Smooth muscle cell (in vitro differentiated cells): ENCODE data around the gene TCAP. TPM values are rescaled to one million over a fixed set of nuclear protein-coding genes. Genes with fewer than 3 reads are reported as not detected.

Source experiments
- DNase-seq: peaks from one replicate; lab custom pipeline; 2025; ENCODE audit not compliant: unreplicated experiment; lab: John Stamatoyannopoulos, UW
- H2AFZ ChIP-seq: fragments of 200-600 bp; sonication (generic); 2 replicates; pipeline ENCODE4 v1.6.0; 2016; ENCODE audit warnings: antibody characterized with exemption, low read depth, mild to moderate bottlenecking
- H3F3A ChIP-seq: fragments of 200-600 bp; sonication (generic); 2 replicates; pipeline ENCODE4 v1.6.0; 2017; ENCODE audit warnings: antibody characterized with exemption, low read depth
- H3K27ac ChIP-seq: fragments of 200-600 bp; sonication (generic); 2 replicates; pipeline ENCODE4 v1.5.1; 2016; ENCODE audit warnings: low read depth, mild to moderate bottlenecking
- H3K27me3 ChIP-seq: fragments of 200-600 bp; sonication (generic); 2 replicates; pipeline ENCODE4 v1.6.1; 2016; ENCODE audit warnings: low read depth, mild to moderate bottlenecking
- H3K36me3 ChIP-seq: fragments of 200-600 bp; sonication (generic); 2 replicates; pipeline ENCODE4 v1.5.1; 2016; ENCODE audit warnings: low read depth
- H3K4me1 ChIP-seq: fragments of 200-600 bp; sonication (generic); 2 replicates; pipeline ENCODE4 v1.5.1; 2016; ENCODE audit warnings: low read depth
- H3K4me2 ChIP-seq: fragments of 200-600 bp; sonication (generic); 2 replicates; pipeline ENCODE4 v1.6.0; 2016; ENCODE audit warnings: mild to moderate bottlenecking
- H3K4me3 ChIP-seq: fragments of 200-600 bp; sonication (generic); 2 replicates; pipeline ENCODE4 v1.5.1; 2016; ENCODE audit warnings: mild to moderate bottlenecking
- H3K79me2 ChIP-seq: fragments of 200-600 bp; sonication (generic); 2 replicates; pipeline ENCODE4 v1.6.0; 2016; ENCODE audit warnings: low read depth, mild to moderate bottlenecking
- H3K9ac ChIP-seq: fragments of 200-600 bp; sonication (generic); 2 replicates; pipeline ENCODE4 v1.6.0; 2016; ENCODE audit warnings: low read depth
- H3K9me3 ChIP-seq: fragments of 200-600 bp; sonication (generic); replicated peaks from 2 replicates; pipeline ENCODE4 v1.5.1; 2016; ENCODE audit warnings: low read depth
- H4K20me1 ChIP-seq: fragments of 200-600 bp; sonication (generic); 2 replicates; pipeline ENCODE4 v1.6.0; 2016; ENCODE audit warnings: low read depth
- CTCF ChIP-seq: fragments of 200-600 bp; sonication (generic); IDR thresholded peaks from 2 replicates; pipeline ENCODE4 v1.5.1; 2017; ENCODE audit warnings: borderline replicate concordance, mild to moderate bottlenecking, antibody characterized with exemption; ENCODE audit not compliant: insufficient read depth, poor library complexity, severe bottlenecking
- WGBS: methylation state at CpG from one replicate; pipeline ENCODE4 v1.1.7; 2016; ENCODE audit warnings: low lambda C conversion rate; 5-methylcytosine and 5-hydroxymethylcytosine counted together
- polyA plus RNA-seq: library from polyadenylated mRNA; unstranded; fragments of >200 nt; fragmentation: Nextera tagmentation; extraction: Ambion mirVana; gene quantifications from 2 replicates; pipeline ENCODE4 v1.2.1, GENCODE V29; 2016
- total RNA-seq: library from RNA; depleted of rRNA; stranded (reverse); fragments of >200 nt; gene quantifications from 2 replicates; pipeline ENCODE4 v1.2.3, GENCODE V29; 2014

The TCAP gene
- total RNA-seq (1.1 TPM in 1 of 2 replicates, not detected in the other), polyA plus RNA-seq (0.41 and 0.69 TPM in 2 replicates)

GRCh38 chr17:39664581-39665561 is at the start of gene TCAP:
Gene TCAP, plus strand, starts transcription at chr17:39665349. Its CDS starts 11 bp downstream, at chr17:39665360.
- H3K27ac ChIP-seq = no peak within 1 kb of the TSS
- no peaks in the 10 kb centered on the region for H3K36me3 ChIP-seq
- H3K27me3 ChIP-seq = peaks cover 46% of the 10 kb centered on the region
- peaks cover 6% of the 10 kb centered on the region for H4K20me1 ChIP-seq
- H3K9ac ChIP-seq = no peak within 1 kb of the TSS
- no peak for TF ChIP-seq CTCF
- 70% methylated on average over 15 of the region's 15 CpGs for WGBS
- no peaks in the 10 kb centered on the region for H3F3A ChIP-seq
- no peaks in the 10 kb centered on the region for H3K79me2 ChIP-seq
- H2AFZ ChIP-seq = no peak within 1 kb of the TSS
- no peak within 1 kb of the TSS for H3K4me2 ChIP-seq
- H3K4me3 ChIP-seq = no peak within 1 kb of the TSS
- H3K9me3 ChIP-seq = no peaks in the 10 kb centered on the region
- H3K4me1 ChIP-seq = peaks cover 10% of the 10 kb centered on the region
- DNase-seq = no peak

GRCh38 chr17:39615434-39615833 is 49.7 kb upstream of the TCAP start:
- H3K9ac ChIP-seq = no peak overlapping the region
- DNase-seq = no peak
- H4K20me1 ChIP-seq = no peaks in the 10 kb centered on the region
- H3K27me3 ChIP-seq = peaks cover 80% of the 10 kb centered on the region
- no peaks in the 10 kb centered on the region for H3F3A ChIP-seq
- H3K4me2 ChIP-seq = no peak overlapping the region
- H3K4me3 ChIP-seq = no peak overlapping the region
- no peaks in the 10 kb centered on the region for H3K4me1 ChIP-seq
- H3K36me3 ChIP-seq = no peaks in the 10 kb centered on the region
- H3K27ac ChIP-seq = no peak overlapping the region
- WGBS = 51% methylated on average over 6 of the region's 6 CpGs
- H3K79me2 ChIP-seq = no peaks in the 10 kb centered on the region
- TF ChIP-seq CTCF = no peak
- H2AFZ ChIP-seq = no peak overlapping the region
- no peaks in the 10 kb centered on the region for H3K9me3 ChIP-seq

- no peak overlapping the region for H3K9ac ChIP-seq
- no peak overlapping the region for H3K27ac ChIP-seq
- H3K27me3 ChIP-seq = peaks cover 76% of the 10 kb centered on the region
- no peak overlapping the region for H2AFZ ChIP-seq
- no peak for TF ChIP-seq CTCF
- peak overlapping the region; percentile 100 for H3K4me2 ChIP-seq
- H3K36me3 ChIP-seq = no peaks in the 10 kb centered on the region
- no peaks in the 10 kb centered on the region for H3K9me3 ChIP-seq
- no peaks in the 10 kb centered on the region for H3K4me1 ChIP-seq
- no peaks in the 10 kb centered on the region for H3K79me2 ChIP-seq
- 80% methylated on average over 3 of the region's 3 CpGs for WGBS
- DNase-seq = no peak
- H4K20me1 ChIP-seq = no peaks in the 10 kb centered on the region
- no peak overlapping the region for H3K4me3 ChIP-seq
- no peaks in the 10 kb centered on the region for H3F3A ChIP-seq
Measured at GRCh38 chr17:39617100-39617445, 48.1 kb upstream of the TCAP start.
